GM12891 (cell line): ENCODE results near the gene LRP3. TPM values are rescaled to one million over a fixed set of nuclear protein-coding genes. Genes with fewer than 3 reads are reported as not detected.
"Not testable (repeated sequence)": the region's sequence is repeated elsewhere in the genome, so short reads cannot be mapped to it uniquely, and the experiment has no call there.

Source experiments
- DNase-seq: peaks from one replicate; pipeline ENCODE4 v3.0.0; 2011; ENCODE audit warnings: low spot score; ENCODE audit not compliant: insufficient read length
- FAIRE-seq: peaks from 2 replicates; lab custom pipeline; 2011; peaks lifted over from hg19 to GRCh38; lab: Jason Lieb, UNC
- PAX5 ChIP-seq: IDR thresholded peaks from 2 replicates; pipeline ENCODE4 v1.6.1; 2011; ENCODE audit warnings: low read length, moderate library complexity, mild to moderate bottlenecking; ENCODE audit not compliant: insufficient read depth, severe bottlenecking
- POLR2A ChIP-seq: IDR thresholded peaks from 2 replicates; pipeline ENCODE4 v1.6.1; 2011; ENCODE audit warnings: low read depth, low read length, control low read depth
- POLR2AphosphoS5 ChIP-seq: IDR thresholded peaks from 2 replicates; pipeline ENCODE4 v1.6.1; 2011; ENCODE audit warnings: low read depth, low read length, control low read depth
- POU2F2 ChIP-seq: IDR thresholded peaks from 2 replicates; pipeline ENCODE4 v1.6.1; 2011; ENCODE audit warnings: low read depth, mild to moderate bottlenecking, control low read depth, low read length, moderate library complexity
- SPI1 ChIP-seq: IDR thresholded peaks from 2 replicates; pipeline ENCODE4 v1.6.1; 2011; ENCODE audit warnings: low read depth, low read length, control low read depth
- TAF1 ChIP-seq: IDR thresholded peaks from 2 replicates; pipeline ENCODE4 v1.6.1; 2011; ENCODE audit warnings: low read depth, low read length, control low read depth
- polyA plus RNA-seq: library from polyadenylated mRNA; unstranded; fragments of >200 nt; gene quantifications from one replicate; pipeline ENCODE4 v1.2.1, GENCODE V29; 2012; ENCODE audit warnings: low read depth, missing spikeins, inconsistent platforms; ENCODE audit not compliant: missing spikeins

LRP3 gene
- polyA plus RNA-seq = 0.06 TPM

GRCh38 chr19:33193865-33194362 lies at the start of gene LRP3:
Gene LRP3, plus strand, starts transcription at chr19:33194330. Its CDS starts 456 bp downstream, at chr19:33194786.
- DNase-seq (peak; percentile 18), FAIRE-seq (no peak)
- no peak for TF ChIP-seq PAX5
- no peak for TF ChIP-seq SPI1
- TF ChIP-seq POU2F2 = no peak
- no peak for TF ChIP-seq POLR2A
- no peak for TF ChIP-seq POLR2AphosphoS5
- no peak for TF ChIP-seq TAF1

- FAIRE-seq (no peak), DNase-seq (no peak)
- TF ChIP-seq PAX5 = no peak
- TF ChIP-seq SPI1 = no peak
- TF ChIP-seq POLR2AphosphoS5 = no peak
- TF ChIP-seq POLR2A = no peak
- no peak for TF ChIP-seq POU2F2
- no peak for TF ChIP-seq TAF1
Observed at GRCh38 chr19:33146209-33146608, 47.9 kb upstream of the LRP3 start.

- TF ChIP-seq POU2F2 (no peak), PAX5 (no peak)
- FAIRE-seq = no peak
- DNase-seq = no peak
Observed at GRCh38 chr19:33147538-33147937, 46.6 kb upstream of the LRP3 start.

- FAIRE-seq (no peak), DNase-seq (no peak)
- TF ChIP-seq TAF1 = no peak
- no peak for TF ChIP-seq POLR2AphosphoS5
- TF ChIP-seq PAX5 = no peak
- no peak for TF ChIP-seq POLR2A
- TF ChIP-seq POU2F2 = no peak
- no peak for TF ChIP-seq SPI1
Observed at GRCh38 chr19:33150852-33151518, 43.1 kb upstream of the LRP3 start.

GRCh38 chr19:33152176-33152575 lies 42.0 kb upstream of the LRP3 start:
- DNase-seq (no peak), FAIRE-seq (no peak)
- TF ChIP-seq POU2F2 (no peak), PAX5 (no peak), POLR2A (no peak)

GRCh38 chr19:33152625-33153024 lies 41.5 kb upstream of the LRP3 start:
- not testable (repeated sequence) for DNase-seq, FAIRE-seq

GRCh38 chr19:33154313-33154712 lies 39.8 kb upstream of the LRP3 start:
- FAIRE-seq, DNase-seq: not testable (repeated sequence)

GRCh38 chr19:33156334-33156733 lies 37.8 kb upstream of the LRP3 start:
- DNase-seq = no peak
- no peak for FAIRE-seq
- TF ChIP-seq POLR2A = no peak
- TF ChIP-seq PAX5 = no peak
- no peak for TF ChIP-seq TAF1
- no peak for TF ChIP-seq SPI1
- no peak for TF ChIP-seq POU2F2
- TF ChIP-seq POLR2AphosphoS5 = no peak

GRCh38 chr19:33157906-33158305 lies 36.2 kb upstream of the LRP3 start:
- no peak for TF ChIP-seq POU2F2
- DNase-seq (no peak), FAIRE-seq (no peak)

GRCh38 chr19:33158365-33158764 lies 35.8 kb upstream of the LRP3 start:
- DNase-seq (no peak), FAIRE-seq (no peak)
- TF ChIP-seq POLR2A (no peak), POLR2AphosphoS5 (no peak), SPI1 (no peak)

GRCh38 chr19:33159149-33159548 lies 35.0 kb upstream of the LRP3 start:
- no peak for TF ChIP-seq TAF1
- no peak for TF ChIP-seq POLR2A
- no peak for TF ChIP-seq POLR2AphosphoS5
- no peak for TF ChIP-seq PAX5
- no peak for TF ChIP-seq SPI1
- no peak for TF ChIP-seq POU2F2
- DNase-seq (no peak), FAIRE-seq (no peak)
